Body of pancreas (tissue), 4 donors: ENCODE data around the gene SETD7. TPM values are rescaled to one million over a fixed set of nuclear protein-coding genes. Genes with fewer than 3 reads are reported as not detected.
A peak's percentile ranks its signal among the peaks of the same experiment; 100 is the strongest.

ENCODE experiments used
- ATAC-seq: fragments of 150-250 bp; one replicate; pipeline ENCODE4 v1.9.1; 2016
- DNase-seq, 4 donors: peaks; one replicate each; pipeline ENCODE4 v3.0.0-alpha.2; 2019
- H3K27ac ChIP-seq, 4 donors: fragments of 200-600 bp; sonication (generic); 1 replicate in 3 of 4; 2 replicates in 1 of 4; pipeline versions ENCODE4 v1.5.1 to v1.6.1; 2016 to 2019; ENCODE audit warnings: mild to moderate bottlenecking in 1 of 4, mixed read lengths in 1 of 4, moderate library complexity in 1 of 4
- H3K27me3 ChIP-seq, 2 donors: fragments of 200-600 bp; sonication (generic); one replicate each; pipeline ENCODE4 v1.6.0; 2016; ENCODE audit warnings: mild to moderate bottlenecking in 1 of 2
- H3K36me3 ChIP-seq, 2 donors: fragments of 200-600 bp; sonication (generic); replicated peaks in 1 of 2; 2 replicates each; pipeline ENCODE4 v1.5.1; 2016; ENCODE audit warnings: low read depth in 2 of 2; ENCODE audit not compliant: insufficient read depth in 1 of 2
- H3K4me1 ChIP-seq: fragments of 200-600 bp; sonication (generic); one replicate; pipeline ENCODE4 v1.6.0; 2016
- H3K4me3 ChIP-seq, 2 donors: fragments of 200-600 bp; sonication (generic); 1 replicate in 1 of 2; 2 replicates in 1 of 2; pipeline ENCODE4 v1.5.1; 2016 to 2019
- H3K9me3 ChIP-seq, 3 donors: fragments of 200-600 bp; sonication (generic); 1 replicate in 2 of 3; 2 replicates in 1 of 3; pipeline ENCODE4 v1.5.1; 2016
- CTCF ChIP-seq, 7 experiments: fragments of 450-650 bp in 4 of 7; fragments of 200-600 bp in 3 of 7; sonication (generic) in 3 of 7; IDR thresholded peaks; one replicate each; pipeline ENCODE4 v1.5.1; 2016 to 2019; ENCODE audit warnings: antibody characterized with exemption in 7 of 7
- POLR2A ChIP-seq, 3 donors: fragments of 450-650 bp; IDR thresholded peaks; one replicate each; pipeline ENCODE4 v1.6.1; 2016; ENCODE audit warnings: antibody characterized with exemption in 3 of 3, mild to moderate bottlenecking in 2 of 3
- WGBS, 2 donors: methylation state at CpG; one replicate each; pipeline ENCODE4 v1.1.5; 2017; 5-methylcytosine and 5-hydroxymethylcytosine counted together
- intact Hi-C: fragments of 100-400 bp; cut with DNase I; formaldehyde crosslinking; loops from one replicate; pipeline ENCODE4 v1.15.1; 2023
- total RNA-seq, 2 donors: library from RNA; depleted of rRNA; stranded (reverse); fragments of >200 nt; gene quantifications; one replicate each; pipeline ENCODE4 v1.1.0, GENCODE V29; 2016

SETD7 gene
- total RNA-seq, 2 donors from 2014 or later: 21.8 to 34.8 TPM

- H3K4me1 ChIP-seq: no peaks in the 10 kb centered on the region
- 75 to 79% methylated on average over 7 of the region's 7 CpGs for WGBS, 2 donors
- DNase-seq: no peak
- H3K36me3 ChIP-seq: no peaks in the 10 kb centered on the region
- TF ChIP-seq CTCF (IDR thresholded peaks at IDR 0.05) (no peak), POLR2A (IDR thresholded peaks at IDR 0.05) (no peak)
- no peak overlapping the region for H3K27ac ChIP-seq
- H3K4me3 ChIP-seq: no peak overlapping the region
- no peaks in the 10 kb centered on the region for H3K27me3 ChIP-seq
- intact Hi-C loops: no loop called here
- no peak for ATAC-seq
- no peaks in the 10 kb centered on the region for H3K9me3 ChIP-seq
Measured at GRCh38 chr4:139567159-139567870, 11.3 kb upstream of the SETD7 start.

GRCh38 chr4:139564502-139564901, 8.5 kb upstream of the SETD7 start:
- TF ChIP-seq CTCF (IDR thresholded peaks at IDR 0.05) (peak in 1 of 7 experiments; percentile 19), POLR2A (IDR thresholded peaks at IDR 0.05) (no peak)
- Histone ChIP-seq H3K9me3 (no peaks in the 10 kb centered on the region), H3K27me3 (no peaks in the 10 kb centered on the region), H3K4me1 (peaks cover 10% of the 10 kb centered on the region), H3K36me3 (no peaks in the 10 kb centered on the region), H3K27ac (no peak overlapping the region), H3K4me3 (no peak overlapping the region)
- 100% methylated on average over 1 of the region's 1 CpG for WGBS, 2 donors
- ATAC-seq (no peak), DNase-seq (no peak)
- intact Hi-C loops: no loop called here

DNA sequence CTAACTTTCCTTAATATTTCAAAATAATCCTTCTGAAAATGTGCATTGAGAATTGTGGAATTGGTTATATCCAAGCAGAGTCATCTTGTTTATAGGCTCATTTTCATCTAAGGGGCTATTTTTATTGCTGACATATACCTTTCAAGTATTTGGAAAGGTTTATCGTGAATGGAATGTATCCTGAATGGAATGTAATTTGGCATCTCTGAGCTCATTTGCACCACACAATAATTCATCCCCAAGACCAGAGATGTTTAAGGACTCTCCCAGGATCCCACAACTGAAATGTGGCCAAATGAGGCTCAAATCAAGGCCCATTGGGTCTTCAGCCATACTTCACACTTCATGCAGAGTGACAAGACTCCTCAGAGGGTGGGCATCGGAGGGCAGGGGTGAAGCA, 7.5 kb upstream of the SETD7 start:
- H3K27me3 ChIP-seq: no peaks in the 10 kb centered on the region
- intact Hi-C loops: no loop called here
- TF ChIP-seq CTCF (IDR thresholded peaks at IDR 0.05) (no peak), POLR2A (IDR thresholded peaks at IDR 0.05) (no peak)
- peaks cover 20% of the 10 kb centered on the region for H3K4me1 ChIP-seq
- ATAC-seq (no peak), DNase-seq (no peak)
- no peak overlapping the region for H3K4me3 ChIP-seq
- no peaks in the 10 kb centered on the region for H3K9me3 ChIP-seq
- 78 to 82% methylated on average over 2 of the region's 2 CpGs for WGBS, 2 donors
- no peak overlapping the region for H3K27ac ChIP-seq
- no peaks in the 10 kb centered on the region for H3K36me3 ChIP-seq

- Histone ChIP-seq H3K27ac (no peak overlapping the region), H3K36me3 (no peaks in the 10 kb centered on the region), H3K9me3 (no peaks in the 10 kb centered on the region), H3K4me1 (peaks cover 27% of the 10 kb centered on the region), H3K4me3 (no peak overlapping the region), H3K27me3 (no peaks in the 10 kb centered on the region)
- ATAC-seq (no peak), DNase-seq (no peak)
- TF ChIP-seq CTCF (IDR thresholded peaks at IDR 0.05) (no peak), POLR2A (IDR thresholded peaks at IDR 0.05) (no peak)
- WGBS, 2 donors: 62 to 63% methylated on average over 3 of the region's 3 CpGs
- intact Hi-C loops: no loop called here
Measured at GRCh38 chr4:139562839-139563238, 6.8 kb upstream of the SETD7 start.

GRCh38 chr4:139562067-139562684, 6.2 kb upstream of the SETD7 start:
- Histone ChIP-seq H3K36me3 (no peaks in the 10 kb centered on the region), H3K27ac (no peak overlapping the region), H3K9me3 (no peaks in the 10 kb centered on the region), H3K4me3 (no peak overlapping the region), H3K4me1 (peaks cover 33% of the 10 kb centered on the region), H3K27me3 (no peaks in the 10 kb centered on the region)
- ATAC-seq (no peak), DNase-seq (no peak)
- WGBS, 2 donors: 83% methylated on average over 3 of the region's 3 CpGs
- intact Hi-C loops: no loop called here
- no peak for TF ChIP-seq CTCF (IDR thresholded peaks at IDR 0.05)
- no peak for TF ChIP-seq POLR2A (IDR thresholded peaks at IDR 0.05)
